ENCODE results near the gene MRPS22. TPM values are rescaled to one million over a fixed set of nuclear protein-coding genes. Genes with fewer than 3 reads are reported as not detected.
"Not testable (repeated sequence)": the region's sequence is repeated elsewhere in the genome, so short reads cannot be mapped to it uniquely, and the experiment has no call there.

The MRPS22 gene
- total RNA-seq, 8 experiments from 2014 or later = 42.2 to 81.5 (median 60.6) TPM

DNA sequence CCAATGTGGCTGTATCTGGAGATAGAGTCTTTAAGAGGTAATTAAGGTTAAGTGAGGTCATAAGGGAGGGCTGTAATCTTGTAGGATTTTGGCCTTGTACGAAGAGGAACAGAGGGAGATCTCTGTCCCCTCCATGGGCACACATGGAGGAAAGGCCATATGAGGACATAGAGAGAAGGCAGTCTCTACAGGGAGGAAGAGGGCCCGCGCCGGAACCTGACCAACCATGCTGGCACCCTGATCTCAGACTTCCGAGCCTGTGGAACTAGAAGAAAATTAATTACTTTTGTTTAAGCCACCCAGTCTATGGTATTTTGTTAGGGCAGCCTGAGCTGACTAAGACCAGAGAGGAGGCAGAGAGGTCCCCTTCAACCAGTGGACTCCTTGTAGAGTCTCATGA is 17.7 kb upstream of the MRPS22 start:
- in situ Hi-C loops (cut with MboI; ENCODE audit: low pct_unique_long_range_greater_than_20kb in 2 of 9, low sequenced_read_pairs in 9 of 9, unreplicated experiment in 9 of 9) = loop anchor here in 1 of 9 experiments (25.0 kb wide), 1 partner anchor 389 kb away; the partner anchor contains the start of genes FOXL2 and FOXL2NB
- WGBS, 10 experiments = 0 to 93% (median 80%) methylated on average over 1 to 5 of the region's 5 CpGs; no CpG with 5 or more reads in 1 of the 10 experiments
- no peak for ATAC-seq (replicated peaks in 6 of 8)
- H3K27ac ChIP-seq = no peak overlapping the region
- H3K4me1 ChIP-seq (replicated peaks in 1 of 2) = no peaks in the 10 kb centered on the region
- H3K4me3 ChIP-seq = no peak overlapping the region

DNA sequence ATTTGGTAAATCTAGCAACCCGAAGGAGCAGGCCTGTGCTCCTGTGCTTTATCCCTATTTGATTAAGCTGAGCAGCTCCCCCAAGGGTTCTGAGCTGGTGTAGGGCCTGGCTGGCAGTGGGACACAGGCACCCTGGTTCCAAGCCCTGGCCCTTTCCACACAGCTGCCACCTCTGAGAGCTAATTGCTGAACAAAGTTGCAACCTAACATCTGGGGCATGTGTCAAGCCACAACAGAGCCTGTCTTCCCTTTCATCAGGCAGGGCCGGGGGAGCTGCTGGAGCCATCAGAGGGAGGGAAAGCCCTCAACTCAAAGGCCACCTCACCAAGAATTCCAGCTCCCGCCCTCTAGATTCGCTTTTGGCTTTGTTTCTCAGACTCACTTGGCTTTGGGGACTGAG is 17.1 kb upstream of the MRPS22 start:
- no peak for ATAC-seq (replicated peaks in 6 of 8)
- in situ Hi-C loops (cut with MboI; ENCODE audit: low pct_unique_long_range_greater_than_20kb in 2 of 9, low sequenced_read_pairs in 9 of 9, unreplicated experiment in 9 of 9) = loop anchor here in 1 of 9 experiments (25.0 kb wide), 1 partner anchor 389 kb away; the partner anchor contains the start of genes FOXL2 and FOXL2NB
- Histone ChIP-seq H3K4me1 (replicated peaks in 1 of 2) (no peaks in the 10 kb centered on the region), H3K27ac (no peak overlapping the region), H3K4me3 (no peak overlapping the region)
- 60 to 66% (median 60%) methylated on average over 1 to 2 of the region's 4 CpGs; no CpG with 5 or more reads in 7 of the 10 experiments for WGBS, 10 experiments

GRCh38 chr3:139327231-139327630 is 16.6 kb upstream of the MRPS22 start:
- no peak for ATAC-seq (replicated peaks in 6 of 8)
- Histone ChIP-seq H3K4me3 (no peak overlapping the region), H3K4me1 (replicated peaks in 1 of 2) (no peaks in the 10 kb centered on the region), H3K27ac (no peak overlapping the region)
- WGBS, 10 experiments = 20 to 100% (median 74%) methylated on average over 1 to 4 of the region's 5 CpGs; no CpG with 5 or more reads in 1 of the 10 experiments
- in situ Hi-C loops (cut with MboI; ENCODE audit: low pct_unique_long_range_greater_than_20kb in 2 of 9, low sequenced_read_pairs in 9 of 9, unreplicated experiment in 9 of 9) = loop anchor here in 1 of 9 experiments (25.0 kb wide), 1 partner anchor 390 kb away; the partner anchor contains the start of genes FOXL2 and FOXL2NB

GRCh38 chr3:139327861-139328260 is 16.0 kb upstream of the MRPS22 start:
- WGBS, 10 experiments = 56 to 100% (median 80%) methylated on average over 2 to 5 of the region's 8 CpGs; no CpG with 5 or more reads in 7 of the 10 experiments
- Histone ChIP-seq H3K27ac (no peak overlapping the region), H3K4me1 (replicated peaks in 1 of 2) (no peaks in the 10 kb centered on the region), H3K4me3 (no peak overlapping the region)
- no peak for ATAC-seq (replicated peaks in 6 of 8)
- in situ Hi-C loops (cut with MboI; ENCODE audit: low pct_unique_long_range_greater_than_20kb in 2 of 9, low sequenced_read_pairs in 9 of 9, unreplicated experiment in 9 of 9) = loop anchor here in 1 of 9 experiments (25.0 kb wide), 1 partner anchor 391 kb away; the partner anchor contains the start of genes FOXL2 and FOXL2NB

- H3K4me1 ChIP-seq (replicated peaks in 1 of 2) = no peaks in the 10 kb centered on the region
- no peak for ATAC-seq (replicated peaks in 6 of 8)
- no peak overlapping the region for H3K4me3 ChIP-seq
- in situ Hi-C loops (cut with MboI; ENCODE audit: low pct_unique_long_range_greater_than_20kb in 2 of 9, low sequenced_read_pairs in 9 of 9, unreplicated experiment in 9 of 9) = loop anchor here in 1 of 9 experiments (25.0 kb wide), 1 partner anchor 391 kb away; the partner anchor contains the start of genes FOXL2 and FOXL2NB
- WGBS, 10 experiments = 60 to 83% (median 80%) methylated on average over 1 to 3 of the region's 4 CpGs; no CpG with 5 or more reads in 7 of the 10 experiments
- H3K27ac ChIP-seq = no peak overlapping the region
Measured at GRCh38 chr3:139328356-139328755, 15.5 kb upstream of the MRPS22 start.

DNA sequence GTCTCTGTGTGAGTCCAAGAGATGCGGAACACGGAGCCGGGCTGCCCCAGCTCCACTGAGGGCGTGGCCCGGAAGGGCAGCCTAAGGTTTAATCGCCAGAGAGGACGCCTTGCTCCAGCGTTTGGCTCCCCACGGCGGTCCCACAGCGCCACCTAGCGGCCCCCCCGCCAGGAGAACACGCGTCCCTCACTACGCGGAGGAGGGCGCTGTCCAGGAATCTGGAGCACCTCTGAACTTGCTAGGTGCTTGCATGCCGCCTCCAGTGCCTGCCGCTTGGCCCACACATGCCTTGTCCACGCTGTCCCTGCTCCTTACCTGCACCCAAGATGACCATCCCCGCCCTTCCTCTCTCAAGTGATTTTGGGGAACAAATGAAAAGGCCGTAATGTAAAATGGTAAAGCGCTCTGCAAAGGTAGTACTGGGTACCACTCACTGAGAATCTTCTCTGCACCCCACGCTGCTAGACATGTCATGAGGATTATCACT is 14.4 kb upstream of the MRPS22 start:
- H3K4me1 ChIP-seq (replicated peaks in 1 of 2) = no peaks in the 10 kb centered on the region
- peak; percentile 99 to 100 (median 100) for ATAC-seq (replicated peaks in 6 of 8)
- in situ Hi-C loops (cut with MboI; ENCODE audit: low pct_unique_long_range_greater_than_20kb in 2 of 9, low sequenced_read_pairs in 9 of 9, unreplicated experiment in 9 of 9) = loop anchor here in 1 of 9 experiments (25.0 kb wide), 1 partner anchor 392 kb away; the partner anchor contains the start of genes FOXL2 and FOXL2NB
- H3K27ac ChIP-seq = no peak overlapping the region
- H3K4me3 ChIP-seq = peak overlapping the region; percentile 8 to 24 (median 19)
- 0 to 11% (median 6%) methylated on average over 2 to 8 of the region's 25 CpGs; no CpG with 5 or more reads in 5 of the 10 experiments for WGBS, 10 experiments

DNA sequence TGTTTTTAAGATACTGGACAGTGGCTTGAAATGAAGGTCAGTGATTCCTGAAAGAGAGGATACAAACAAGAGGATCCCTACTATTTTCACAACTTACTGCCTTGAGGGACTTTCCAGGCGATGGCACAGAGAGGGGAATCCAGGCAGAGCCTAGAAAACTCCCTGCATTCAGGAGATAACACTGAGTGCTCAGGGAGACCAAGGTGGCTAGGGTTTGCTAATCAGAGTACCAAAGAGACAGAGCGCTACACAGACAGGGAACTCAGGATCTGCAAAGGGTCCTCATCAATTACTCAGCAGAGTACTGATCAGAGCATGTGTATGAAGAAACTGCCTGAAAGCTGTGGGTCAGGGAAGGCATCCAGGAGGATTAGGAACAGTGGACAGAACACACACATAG is 11.7 kb upstream of the MRPS22 start:
- 0 to 100% (median 83%) methylated on average over 1 to 2 of the region's 2 CpGs; no CpG with 5 or more reads in 2 of the 10 experiments for WGBS, 10 experiments
- in situ Hi-C loops (cut with MboI; ENCODE audit: low pct_unique_long_range_greater_than_20kb in 2 of 9, low sequenced_read_pairs in 9 of 9, unreplicated experiment in 9 of 9) = loop anchor here in 1 of 9 experiments (25.0 kb wide), 1 partner anchor 395 kb away; the partner anchor contains the start of genes FOXL2 and FOXL2NB
- H3K27ac ChIP-seq = no peak overlapping the region
- no peak overlapping the region for H3K4me3 ChIP-seq
- no peaks in the 10 kb centered on the region for H3K4me1 ChIP-seq (replicated peaks in 1 of 2)
- ATAC-seq (replicated peaks in 6 of 8) = no peak

DNA sequence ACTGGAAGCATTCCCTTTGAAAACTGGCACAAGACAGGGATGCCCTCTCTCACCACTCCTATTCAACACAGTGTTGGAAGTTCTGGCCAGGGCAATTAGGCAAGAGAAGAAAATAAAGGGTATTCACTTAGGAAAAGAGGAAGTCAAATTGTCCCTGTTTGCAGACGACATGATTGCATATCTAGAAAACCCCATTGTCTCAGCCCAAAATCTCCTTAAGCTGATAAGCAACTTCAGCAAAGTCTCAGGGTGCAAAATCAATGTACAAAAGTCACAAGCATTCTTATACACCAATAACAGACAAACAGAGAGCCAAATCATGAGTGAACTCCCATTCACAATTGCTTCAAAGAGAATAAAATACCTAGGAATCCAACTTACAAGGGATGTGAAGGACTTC is 9.1 kb upstream of the MRPS22 start:
- no CpG with 5 or more reads among the region's 1 CpG for WGBS, 10 experiments
- not testable (repeated sequence) for H3K4me3 ChIP-seq; ATAC-seq (replicated peaks in 6 of 8); H3K4me1 ChIP-seq (replicated peaks in 1 of 2); H3K27ac ChIP-seq
- in situ Hi-C loops (cut with MboI; ENCODE audit: low pct_unique_long_range_greater_than_20kb in 2 of 9, low sequenced_read_pairs in 9 of 9, unreplicated experiment in 9 of 9) = loop anchor here in 1 of 9 experiments (25.0 kb wide), 1 partner anchor 397 kb away; the partner anchor contains the start of genes FOXL2 and FOXL2NB

DNA sequence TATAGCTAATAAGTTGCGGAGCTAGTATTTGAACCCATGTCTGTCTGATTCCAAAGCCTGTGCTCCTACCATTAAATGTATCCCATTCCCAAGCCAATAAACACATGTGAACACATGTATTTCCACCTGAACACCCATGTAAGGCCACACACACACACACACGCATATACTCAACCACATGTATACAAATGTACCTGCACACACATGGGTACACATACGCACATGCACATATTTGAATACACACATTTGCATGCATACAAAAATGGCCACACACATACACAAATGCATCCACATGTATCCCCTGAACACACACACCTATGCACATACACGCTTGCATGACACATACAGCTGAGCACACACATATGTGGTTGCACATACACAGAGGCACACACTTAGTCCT is 5.4 kb upstream of the MRPS22 start:
- no peak overlapping the region for H3K4me3 ChIP-seq
- WGBS, 10 experiments = 80 to 100% (median 94%) methylated on average over 1 to 3 of the region's 4 CpGs; no CpG with 5 or more reads in 3 of the 10 experiments

GRCh38 chr3:139339219-139339906 is 4.5 kb upstream of the MRPS22 start:
- H3K27ac ChIP-seq = no peak overlapping the region
- ATAC-seq (replicated peaks in 6 of 8) = no peak
- in situ Hi-C loops (cut with MboI; ENCODE audit: low pct_unique_long_range_greater_than_20kb in 2 of 9, low sequenced_read_pairs in 9 of 9, unreplicated experiment in 9 of 9) = loop anchor here in 1 of 9 experiments (25.0 kb wide), 1 partner anchor 402 kb away; the partner anchor contains the start of genes FOXL2 and FOXL2NB
- peaks cover 2 to 3% of the 10 kb centered on the region in 2 donors for H3K4me1 ChIP-seq (replicated peaks in 1 of 2)
- WGBS, 10 experiments = 25 to 100% (median 55%) methylated on average over 1 to 3 of the region's 4 CpGs; no CpG with 5 or more reads in 3 of the 10 experiments
- no peak overlapping the region for H3K4me3 ChIP-seq

More for the DNA sequence above, 5.4 kb upstream of the MRPS22 start:
- Histone ChIP-seq H3K27ac (no peak overlapping the region), H3K4me1 (replicated peaks in 1 of 2) (peaks cover 0 to under 1% of the 10 kb centered on the region in 2 donors)
- ATAC-seq (replicated peaks in 6 of 8) = no peak
- in situ Hi-C loops (cut with MboI; ENCODE audit: low pct_unique_long_range_greater_than_20kb in 2 of 9, low sequenced_read_pairs in 9 of 9, unreplicated experiment in 9 of 9) = loop anchor here in 1 of 9 experiments (25.0 kb wide), 1 partner anchor 401 kb away; the partner anchor contains the start of genes FOXL2 and FOXL2NB

DNA sequence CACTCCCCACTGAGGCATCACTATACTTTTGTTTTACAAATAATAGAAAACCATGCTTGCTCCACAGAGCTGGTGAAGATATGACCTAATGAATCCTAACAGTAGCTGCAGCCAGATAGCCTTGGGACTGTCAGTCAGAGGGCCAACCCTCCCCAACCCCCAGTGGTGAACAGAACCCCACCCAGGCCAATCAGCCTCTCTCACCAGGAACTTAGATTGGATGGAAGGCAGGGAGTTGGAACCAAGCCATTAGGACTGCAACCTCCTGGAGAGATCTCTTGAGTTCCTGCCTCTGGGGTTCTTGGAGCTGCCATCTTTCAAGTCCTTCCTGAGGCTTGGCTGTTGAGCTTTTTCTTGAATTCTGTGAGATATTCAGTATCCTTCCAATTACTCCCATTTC is 3.0 kb upstream of the MRPS22 start:
- H3K4me3 ChIP-seq = no peak overlapping the region
- ATAC-seq (replicated peaks in 6 of 8) = no peak
- in situ Hi-C loops (cut with MboI; ENCODE audit: low pct_unique_long_range_greater_than_20kb in 2 of 9, low sequenced_read_pairs in 9 of 9, unreplicated experiment in 9 of 9) = loop anchor here in 1 of 9 experiments (25.0 kb wide), 1 partner anchor 403 kb away; the partner anchor contains the start of genes FOXL2 and FOXL2NB
- H3K27ac ChIP-seq = no peak overlapping the region
- H3K4me1 ChIP-seq (replicated peaks in 1 of 2) = peaks cover 9 to 13% of the 10 kb centered on the region in 2 donors

GRCh38 chr3:139342054-139342453 is 1.8 kb upstream of the MRPS22 start:
- no peak for ATAC-seq (replicated peaks in 6 of 8)
- H3K27ac ChIP-seq = no peak overlapping the region
- no peak overlapping the region for H3K4me3 ChIP-seq
- in situ Hi-C loops (cut with MboI; ENCODE audit: low pct_unique_long_range_greater_than_20kb in 2 of 9, low sequenced_read_pairs in 9 of 9, unreplicated experiment in 9 of 9) = loop anchor here in 1 of 9 experiments (25.0 kb wide), 1 partner anchor 405 kb away; the partner anchor contains the start of genes FOXL2 and FOXL2NB
- H3K4me1 ChIP-seq (replicated peaks in 1 of 2) = peaks cover 9 to 13% of the 10 kb centered on the region in 2 donors

DNA sequence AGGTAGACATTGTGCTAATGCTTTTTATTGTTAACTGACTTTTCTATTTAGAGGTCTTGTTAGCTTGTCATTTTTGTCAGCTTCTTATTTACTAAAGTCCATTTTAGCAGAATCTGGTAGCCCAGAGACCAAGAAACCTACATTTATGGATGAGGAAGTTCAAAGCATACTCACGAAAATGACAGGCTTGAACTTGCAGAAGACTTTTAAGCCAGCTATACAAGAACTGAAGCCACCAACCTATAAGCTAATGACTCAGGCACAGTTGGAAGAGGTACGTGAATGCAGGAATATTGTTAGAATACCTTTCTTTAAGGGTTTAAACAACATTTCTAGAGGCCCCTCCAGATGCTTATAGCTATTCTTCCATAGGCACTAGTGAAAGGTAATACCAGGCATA is 3.0 kb downstream of the MRPS22 start:
- Histone ChIP-seq H3K27ac (no peak overlapping the region), H3K4me3 (no peak overlapping the region), H3K4me1 (replicated peaks in 1 of 2) (peaks cover 9 to 13% of the 10 kb centered on the region in 2 donors)
- WGBS, 10 experiments = 67 to 100% (median 88%) methylated on average over 1 to 2 of the region's 2 CpGs; no CpG with 5 or more reads in 2 of the 10 experiments
- in situ Hi-C loops (cut with MboI; ENCODE audit: low pct_unique_long_range_greater_than_20kb in 2 of 9, low sequenced_read_pairs in 9 of 9, unreplicated experiment in 9 of 9) = loop anchor here in 1 of 9 experiments (25.0 kb wide), 1 partner anchor 409 kb away; the partner anchor contains the start of genes FOXL2 and FOXL2NB
- ATAC-seq (replicated peaks in 6 of 8) = no peak

Data from motor neuron (in vitro differentiated cells).